NK-92 (cell line): Measurements from ENCODE around the gene NSDHL.

Source experiments
- DNase-seq: peaks from one replicate; lab custom pipeline; 2025; ENCODE audit not compliant: unreplicated experiment; lab: John Stamatoyannopoulos, UW

NSDHL gene

GRCh38 chrX:152892999-152893891, 62.4 kb downstream of the NSDHL start:
- DNase-seq, result no peak

GRCh38 chrX:152893980-152894610, 63.2 kb downstream of the NSDHL start:
- DNase-seq, result no peak

DNA sequence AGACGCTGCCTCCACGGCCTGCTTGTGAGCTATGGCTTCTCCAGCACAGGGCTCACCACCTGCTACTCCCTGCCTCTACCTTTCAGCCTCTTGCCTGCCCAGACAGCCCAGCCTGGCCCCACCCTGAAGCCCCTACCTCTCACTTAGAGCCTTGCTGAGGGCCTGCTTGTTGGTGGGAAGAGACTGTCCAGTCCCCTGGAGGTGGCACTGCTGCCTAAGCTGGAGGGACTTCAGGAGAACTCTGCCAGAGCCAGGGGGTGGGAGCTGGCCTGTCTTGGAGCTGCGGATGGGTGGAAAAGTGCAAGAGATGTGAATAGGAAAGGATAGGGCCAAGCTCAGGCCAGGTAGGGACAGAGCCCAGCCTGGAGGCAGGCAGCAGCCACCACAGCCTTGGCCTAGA, 64.3 kb downstream of the NSDHL start:
- DNase-seq, result no peak

DNA sequence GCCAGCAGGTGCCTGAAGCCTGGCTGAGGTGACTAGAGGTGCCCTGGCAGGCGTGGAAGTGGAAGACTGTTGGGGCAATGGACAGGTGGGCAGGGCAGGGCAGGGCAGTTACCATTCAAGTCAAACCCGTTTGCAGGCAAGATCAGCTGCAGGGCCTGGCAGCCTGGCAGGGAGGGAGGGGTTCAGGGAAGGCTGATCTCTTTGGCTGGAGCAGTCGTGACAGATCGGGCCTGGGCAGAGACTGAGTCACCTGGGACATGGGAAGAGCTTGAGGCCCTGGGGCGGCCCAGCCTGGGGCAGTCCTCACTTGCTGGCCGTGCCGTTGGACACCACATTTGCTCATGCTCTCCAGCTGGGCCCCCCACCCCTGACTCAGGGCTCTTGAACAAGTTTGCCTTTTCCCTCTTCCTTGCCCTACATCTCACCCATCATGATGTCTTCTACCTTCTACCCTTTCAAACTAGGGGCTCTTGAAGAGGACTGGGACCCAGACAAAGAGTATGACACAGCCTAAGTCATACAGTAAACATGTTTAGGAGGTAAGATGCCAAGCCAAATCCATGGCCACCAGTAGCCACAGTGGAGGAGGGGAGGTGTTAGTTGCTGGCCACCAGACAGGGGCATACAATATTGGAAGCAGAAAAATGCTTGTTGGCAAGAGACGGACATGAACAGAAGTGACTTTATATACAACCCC, 65.0 kb downstream of the NSDHL start:
- no peak for DNase-seq

GRCh38 chrX:152896450-152896849, 65.6 kb downstream of the NSDHL start:
- no peak for DNase-seq

DNA sequence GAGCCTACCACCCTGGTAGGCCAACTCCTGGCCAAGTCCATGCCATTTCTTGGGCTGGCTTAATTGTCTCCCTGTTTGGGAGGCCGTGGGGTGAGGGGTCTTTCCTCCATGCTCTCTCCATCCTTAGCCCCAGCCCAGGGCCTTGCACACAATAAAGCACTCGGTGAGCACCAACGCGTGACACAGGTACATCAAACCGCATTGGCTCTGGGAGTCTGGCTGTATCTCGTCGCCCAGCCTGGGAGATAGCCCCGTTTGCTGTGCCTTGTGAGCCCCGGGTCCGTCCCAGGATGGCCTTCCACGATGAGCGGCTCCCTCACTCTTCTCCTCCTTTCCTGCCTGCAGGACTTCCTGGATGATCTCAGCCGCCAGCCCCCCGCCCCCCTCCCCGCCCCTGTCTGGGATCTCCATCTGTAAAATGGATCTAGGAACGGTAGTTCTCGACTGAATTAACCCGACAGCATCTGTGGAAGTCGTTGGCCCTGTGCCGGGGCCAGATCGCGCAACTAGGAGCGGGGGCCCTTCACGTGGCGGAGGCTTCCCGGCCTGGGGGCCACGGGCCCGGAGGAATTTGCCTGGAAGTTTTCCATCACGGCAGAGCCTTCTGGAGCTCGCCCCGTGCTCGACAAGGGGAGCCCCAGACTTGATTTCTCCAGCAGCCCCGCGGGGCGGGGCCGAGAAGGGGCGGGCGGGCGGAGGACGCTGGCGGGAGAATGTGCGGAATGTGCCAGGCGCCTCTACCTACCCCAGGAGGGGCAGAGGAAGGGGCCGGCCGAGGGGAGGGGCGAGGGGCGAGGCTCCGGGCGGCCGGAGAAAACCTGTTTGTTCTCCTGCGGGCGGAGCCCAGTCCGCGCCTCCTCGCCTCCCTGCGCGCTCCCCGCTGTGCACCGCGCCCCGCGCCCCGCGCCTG, 66.6 kb downstream of the NSDHL start, which contains the start of gene ZNF185:
TSS of gene ZNF185 (plus strand) at position 846 of the 910 bp plus-strand sequence. CDS start 16,423 bp downstream, outside the sequence.
- no peak for DNase-seq

- no peak for DNase-seq
Observed at GRCh38 chrX:152898442-152898841, 67.6 kb downstream of the NSDHL start.

- no peak for DNase-seq
Observed at GRCh38 chrX:152899111-152899873, 68.4 kb downstream of the NSDHL start.

- no peak for DNase-seq
Observed at GRCh38 chrX:152899874-152900719, 69.2 kb downstream of the NSDHL start.

GRCh38 chrX:152900937-152901445, 70.1 kb downstream of the NSDHL start:
- no peak for DNase-seq

DNA sequence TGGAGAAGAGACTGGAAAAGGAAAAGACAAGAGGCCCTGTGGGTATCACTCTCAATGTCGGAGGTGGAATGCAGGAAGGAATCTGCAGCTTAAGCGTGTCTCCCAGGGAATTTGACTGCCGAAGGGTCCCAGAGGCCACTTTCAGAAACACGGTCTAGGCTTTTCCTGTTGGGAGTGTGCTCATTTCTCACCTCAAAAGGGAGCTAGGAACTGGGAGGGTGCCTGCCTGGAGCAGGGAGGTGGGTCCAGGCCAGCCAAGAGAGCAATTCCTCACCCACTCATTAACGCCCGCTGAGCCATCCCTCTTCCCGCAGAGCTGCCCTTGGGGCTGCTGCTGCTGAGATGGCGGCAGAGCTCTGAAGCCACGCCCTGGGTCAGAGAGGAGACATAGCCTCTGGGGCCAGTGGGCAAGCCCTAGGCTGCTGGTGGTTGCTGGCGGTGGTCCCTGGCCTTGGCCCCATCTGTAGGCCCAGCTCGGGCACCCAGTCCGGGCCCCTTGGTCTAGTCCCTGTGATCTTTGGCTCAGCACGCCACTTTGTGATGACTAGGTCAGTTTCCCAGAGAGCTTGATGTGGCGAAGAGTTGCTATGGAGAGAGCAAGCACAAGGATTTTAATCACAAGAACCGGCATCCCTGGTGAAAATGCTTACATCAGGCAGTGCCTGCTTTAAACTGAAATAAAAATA, 71.1 kb downstream of the NSDHL start:
- DNase-seq, result no peak

GRCh38 chrX:152902502-152902820, 71.6 kb downstream of the NSDHL start:
- DNase-seq, result no peak

GRCh38 chrX:152903589-152903988, 72.7 kb downstream of the NSDHL start:
- no peak for DNase-seq

GRCh38 chrX:152904151-152905080, 73.6 kb downstream of the NSDHL start:
- DNase-seq, result no peak

- DNase-seq, result no peak
Observed at GRCh38 chrX:152905081-152905420, 74.2 kb downstream of the NSDHL start.

DNA sequence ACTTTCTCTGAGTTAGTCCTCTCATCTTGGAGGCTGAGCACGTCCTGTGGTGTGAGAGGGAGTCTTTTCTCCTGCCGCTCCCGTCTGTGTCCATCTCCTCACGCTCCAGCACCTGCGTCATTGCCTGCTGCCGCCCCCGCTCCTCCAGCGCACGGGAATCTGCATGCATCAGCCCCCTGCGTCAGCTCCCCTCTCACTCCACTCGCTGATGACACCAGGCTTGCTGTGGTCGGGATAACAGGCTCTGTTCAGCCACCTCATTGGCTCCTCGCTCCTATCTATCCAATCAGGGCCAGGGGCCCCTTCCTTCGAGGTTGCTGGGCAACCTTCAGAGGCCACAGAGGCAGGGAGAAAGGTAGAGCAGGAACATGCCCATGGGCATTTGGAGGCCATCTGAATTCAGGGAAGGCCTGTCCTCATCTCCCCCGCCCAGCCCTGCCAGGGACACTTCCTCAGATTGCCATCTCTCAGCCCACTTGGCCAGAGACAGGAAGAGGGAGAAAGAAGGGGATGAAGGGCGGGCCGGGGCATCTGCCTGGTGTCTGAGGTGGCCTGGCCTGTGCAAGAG, 76.3 kb downstream of the NSDHL start:
- no peak for DNase-seq

DNA sequence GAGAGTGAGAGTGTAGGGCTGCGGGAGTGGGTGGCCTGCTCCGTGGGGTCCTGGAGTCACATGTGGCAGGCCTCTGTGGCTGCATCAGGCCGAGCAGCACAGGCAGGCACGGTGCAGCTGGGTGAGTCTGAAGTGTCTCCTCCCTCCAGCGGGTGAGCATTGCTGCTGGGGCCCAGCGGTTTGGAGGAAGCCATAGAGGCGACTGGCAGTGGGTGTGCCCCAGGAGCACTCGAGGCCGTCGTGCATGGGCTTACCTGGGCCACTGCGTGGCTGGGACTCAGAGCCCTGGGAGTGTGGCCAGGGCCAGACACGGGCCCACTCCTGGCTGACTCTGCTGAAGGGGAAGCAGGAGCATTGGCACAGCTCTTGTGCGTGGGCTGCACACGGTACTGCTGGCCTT, 77.6 kb downstream of the NSDHL start:
- DNase-seq, result no peak
